Astrocyte (in vitro differentiated cells and primary cell): ENCODE measurements around the gene MYH10. TPM values are rescaled to one million over a fixed set of nuclear protein-coding genes. Genes with fewer than 3 reads are reported as not detected.

Source experiments
- DNase-seq: peaks from one replicate; pipeline ENCODE4 v3.0.0-alpha.2; 2010; ENCODE audit warnings: low read depth
- FAIRE-seq: peaks from 2 replicates; lab custom pipeline; 2011; peaks lifted over from hg19 to GRCh38; lab: Jason Lieb, UNC
- H2AFZ ChIP-seq: 2 replicates; pipeline ENCODE4 v1.6.0; 2012; ENCODE audit warnings: low read depth, low read length, inconsistent platforms
- H3K27ac ChIP-seq: 2 replicates; pipeline ENCODE4 v1.5.1; 2011; ENCODE audit warnings: low read depth, low read length, inconsistent platforms
- H3K27me3 ChIP-seq: 2 replicates; pipeline ENCODE4 v1.6.0; 2011; ENCODE audit warnings: low read length, inconsistent platforms; ENCODE audit not compliant: insufficient read depth
- H3K36me3 ChIP-seq: 2 replicates; pipeline ENCODE4 v1.5.1; 2011; ENCODE audit warnings: low read length, inconsistent platforms; ENCODE audit not compliant: insufficient read depth
- H3K4me1 ChIP-seq: 2 replicates; pipeline ENCODE4 v1.5.1; 2011; ENCODE audit warnings: low read length, inconsistent platforms; ENCODE audit not compliant: insufficient read depth
- H3K4me2 ChIP-seq: 2 replicates; pipeline ENCODE4 v1.6.0; 2012; ENCODE audit warnings: low read length, inconsistent platforms
- H3K4me3 ChIP-seq: 2 replicates; pipeline ENCODE4 v1.5.1; 2011; ENCODE audit warnings: low read depth, mild to moderate bottlenecking, low read length, inconsistent platforms; ENCODE audit not compliant: insufficient read depth
- H3K79me2 ChIP-seq: 2 replicates; pipeline ENCODE4 v1.6.0; 2012; ENCODE audit warnings: mild to moderate bottlenecking, low read length, inconsistent platforms; ENCODE audit not compliant: insufficient read depth
- H3K9ac ChIP-seq: 2 replicates; pipeline ENCODE4 v1.6.0; 2012; ENCODE audit warnings: mild to moderate bottlenecking, low read length, inconsistent platforms
- H3K9me3 ChIP-seq: 2 replicates; pipeline ENCODE4 v1.5.1; 2012; ENCODE audit warnings: low read depth, mild to moderate bottlenecking, low read length, inconsistent platforms; ENCODE audit not compliant: insufficient read depth
- H4K20me1 ChIP-seq: 2 replicates; pipeline ENCODE4 v1.6.0; 2012; ENCODE audit warnings: low read length, inconsistent platforms; ENCODE audit not compliant: insufficient read depth
- H3K27ac Mint-ChIP-seq: one replicate; pipeline ENCODE4 v1.8.0; 2021; ENCODE audit warnings: mild to moderate bottlenecking, mixed read lengths; ENCODE audit not compliant: unreplicated experiment
- H3K27me3 Mint-ChIP-seq: one replicate; pipeline ENCODE4 v1.8.0; 2021; ENCODE audit warnings: low read depth, mixed read lengths; ENCODE audit not compliant: unreplicated experiment
- H3K36me3 Mint-ChIP-seq: one replicate; pipeline ENCODE4 v1.8.0; 2021; ENCODE audit warnings: low read depth, mixed read lengths; ENCODE audit not compliant: unreplicated experiment
- H3K4me1 Mint-ChIP-seq: one replicate; pipeline ENCODE4 v1.8.0; 2021; ENCODE audit warnings: low read depth, mixed read lengths; ENCODE audit not compliant: unreplicated experiment
- H3K4me3 Mint-ChIP-seq: one replicate; pipeline ENCODE4 v1.8.0; 2021; ENCODE audit warnings: mild to moderate bottlenecking, moderate library complexity, mixed read lengths; ENCODE audit not compliant: unreplicated experiment
- H3K9me3 Mint-ChIP-seq: one replicate; pipeline ENCODE4 v1.8.0; 2021; ENCODE audit warnings: mild to moderate bottlenecking, mixed read lengths; ENCODE audit not compliant: unreplicated experiment
- EZH2 ChIP-seq: IDR thresholded peaks from 2 replicates; pipeline ENCODE4 v1.6.1; 2012; ENCODE audit warnings: mild to moderate bottlenecking, low read length, inconsistent platforms; ENCODE audit not compliant: insufficient read depth
- total RNA-seq: library from RNA; stranded (reverse); gene quantifications from 2 replicates; pipeline ENCODE4 v1.2.1, GENCODE V29; 2021
- TF ChIP-seq, protein P1 (sequence below): IDR thresholded peaks from 2 replicates; pipeline ENCODE4 v1.5.1; 2011; ENCODE audit warnings: low read depth, mild to moderate bottlenecking, inconsistent platforms, low read length, moderate library complexity; ENCODE audit not compliant: insufficient read depth

The MYH10 gene
- total RNA-seq, 1 donor from 2014 or later: 150 TPM

DNA sequence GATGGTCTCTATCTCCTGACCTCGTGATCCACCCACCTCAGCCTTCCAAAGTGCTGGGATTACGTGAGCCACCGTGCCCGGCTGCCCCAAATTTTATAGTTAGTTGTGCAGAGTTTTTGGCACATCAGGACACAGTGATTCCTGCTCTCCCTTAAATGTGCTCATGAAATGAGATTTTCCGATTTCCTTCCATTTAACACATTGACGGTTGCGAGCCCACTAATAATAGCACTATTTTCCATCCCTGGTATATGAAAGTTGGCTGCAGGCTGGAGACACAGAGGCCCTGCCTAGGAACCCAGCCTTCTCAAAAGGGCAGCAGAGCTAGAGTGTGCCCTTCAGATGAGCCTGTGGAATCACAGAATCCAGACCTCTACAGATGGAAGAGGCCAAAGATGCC lies 17.4 kb upstream of the MYH10 start:
- FAIRE-seq: no peak
- no peak overlapping the region for H3K4me3 Mint-ChIP-seq
- Histone ChIP-seq H3K4me1 (peaks cover 12% of the 10 kb centered on the region), H3K27me3 (no peaks in the 10 kb centered on the region), H3K4me3 (no peak overlapping the region), H3K9me3 (no peaks in the 10 kb centered on the region), H3K4me2 (no peak overlapping the region), H4K20me1 (no peaks in the 10 kb centered on the region), H2AFZ (no peak overlapping the region), H3K79me2 (no peaks in the 10 kb centered on the region), H3K27ac (no peak overlapping the region), H3K9ac (no peak overlapping the region), H3K36me3 (no peaks in the 10 kb centered on the region)
- H3K27me3 Mint-ChIP-seq: peaks cover 2% of the 10 kb centered on the region
- no peaks in the 10 kb centered on the region for H3K9me3 Mint-ChIP-seq
- no peak for DNase-seq
- peaks cover 4% of the 10 kb centered on the region for H3K4me1 Mint-ChIP-seq
- no peaks in the 10 kb centered on the region for H3K36me3 Mint-ChIP-seq
- H3K27ac Mint-ChIP-seq: no peak overlapping the region
- TF ChIP-seq, protein P1, sequence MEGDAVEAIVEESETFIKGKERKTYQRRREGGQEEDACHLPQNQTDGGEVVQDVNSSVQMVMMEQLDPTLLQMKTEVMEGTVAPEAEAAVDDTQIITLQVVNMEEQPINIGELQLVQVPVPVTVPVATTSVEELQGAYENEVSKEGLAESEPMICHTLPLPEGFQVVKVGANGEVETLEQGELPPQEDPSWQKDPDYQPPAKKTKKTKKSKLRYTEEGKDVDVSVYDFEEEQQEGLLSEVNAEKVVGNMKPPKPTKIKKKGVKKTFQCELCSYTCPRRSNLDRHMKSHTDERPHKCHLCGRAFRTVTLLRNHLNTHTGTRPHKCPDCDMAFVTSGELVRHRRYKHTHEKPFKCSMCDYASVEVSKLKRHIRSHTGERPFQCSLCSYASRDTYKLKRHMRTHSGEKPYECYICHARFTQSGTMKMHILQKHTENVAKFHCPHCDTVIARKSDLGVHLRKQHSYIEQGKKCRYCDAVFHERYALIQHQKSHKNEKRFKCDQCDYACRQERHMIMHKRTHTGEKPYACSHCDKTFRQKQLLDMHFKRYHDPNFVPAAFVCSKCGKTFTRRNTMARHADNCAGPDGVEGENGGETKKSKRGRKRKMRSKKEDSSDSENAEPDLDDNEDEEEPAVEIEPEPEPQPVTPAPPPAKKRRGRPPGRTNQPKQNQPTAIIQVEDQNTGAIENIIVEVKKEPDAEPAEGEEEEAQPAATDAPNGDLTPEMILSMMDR: no peak
- TF ChIP-seq EZH2: no peak

DNA sequence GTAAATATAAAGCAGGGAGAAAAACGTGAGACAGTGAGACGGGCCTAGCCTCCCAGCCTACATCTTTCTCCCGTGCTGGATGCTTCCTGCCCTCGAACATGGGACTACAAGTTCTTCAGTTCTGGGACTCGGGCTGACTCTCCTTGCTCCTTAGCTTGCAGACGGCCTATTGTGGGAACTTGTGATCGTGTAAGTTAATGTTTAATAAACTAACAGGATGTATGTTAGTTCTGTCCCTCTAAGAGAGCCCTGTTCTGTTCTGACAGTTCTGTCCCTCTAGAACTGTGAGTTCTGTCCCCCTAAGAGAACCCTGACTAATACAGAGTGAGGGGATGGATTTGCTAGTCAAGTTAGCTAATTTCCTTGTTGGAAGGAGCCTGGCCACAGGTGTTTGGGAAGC lies 16.7 kb upstream of the MYH10 start:
- Histone ChIP-seq H3K4me3 (no peak overlapping the region), H3K79me2 (no peaks in the 10 kb centered on the region), H3K27ac (no peak overlapping the region), H3K36me3 (no peaks in the 10 kb centered on the region), H4K20me1 (no peaks in the 10 kb centered on the region), H3K27me3 (no peaks in the 10 kb centered on the region), H2AFZ (no peak overlapping the region), H3K4me2 (no peak overlapping the region), H3K9ac (no peak overlapping the region), H3K9me3 (no peaks in the 10 kb centered on the region), H3K4me1 (peaks cover 12% of the 10 kb centered on the region)
- H3K27me3 Mint-ChIP-seq: peaks cover 2% of the 10 kb centered on the region
- FAIRE-seq (no peak), DNase-seq (no peak)
- H3K9me3 Mint-ChIP-seq: no peaks in the 10 kb centered on the region
- peaks cover 4% of the 10 kb centered on the region for H3K4me1 Mint-ChIP-seq
- H3K27ac Mint-ChIP-seq: no peak overlapping the region
- no peak for TF ChIP-seq EZH2
- TF ChIP-seq, protein P1: no peak
- H3K36me3 Mint-ChIP-seq: no peaks in the 10 kb centered on the region
- H3K4me3 Mint-ChIP-seq: no peak overlapping the region

DNA sequence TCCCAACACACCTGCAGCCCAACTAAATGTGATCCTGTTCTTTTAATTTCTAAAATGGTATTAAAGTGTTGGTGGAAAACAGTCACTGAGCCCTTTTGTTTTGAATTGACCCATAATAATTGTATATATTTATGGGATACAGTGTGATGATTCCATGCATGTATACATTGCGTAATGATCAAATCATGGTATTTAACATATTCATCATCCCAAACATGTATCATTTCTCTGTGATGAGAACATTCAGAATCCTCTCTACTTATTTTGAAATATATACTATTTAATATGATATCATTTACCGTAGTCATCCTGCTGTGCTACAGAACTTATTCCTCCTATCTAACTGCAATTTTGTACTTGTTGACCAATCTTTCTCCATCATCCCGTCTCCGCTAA lies 14.0 kb upstream of the MYH10 start:
- H3K4me3 Mint-ChIP-seq: no peak overlapping the region
- no peaks in the 10 kb centered on the region for H3K9me3 Mint-ChIP-seq
- DNase-seq (no peak), FAIRE-seq (no peak)
- Histone ChIP-seq H3K36me3 (no peaks in the 10 kb centered on the region), H3K27me3 (peaks cover 9% of the 10 kb centered on the region), H3K4me3 (no peak overlapping the region), H3K9ac (no peak overlapping the region), H3K9me3 (peaks cover 3% of the 10 kb centered on the region), H3K27ac (no peak overlapping the region), H3K4me2 (no peak overlapping the region), H3K4me1 (peaks cover 4% of the 10 kb centered on the region), H4K20me1 (no peaks in the 10 kb centered on the region), H3K79me2 (no peaks in the 10 kb centered on the region), H2AFZ (no peak overlapping the region)
- H3K27ac Mint-ChIP-seq: no peak overlapping the region
- TF ChIP-seq EZH2: no peak
- TF ChIP-seq, protein P1: no peak
- H3K27me3 Mint-ChIP-seq: peaks cover 2% of the 10 kb centered on the region
- no peaks in the 10 kb centered on the region for H3K36me3 Mint-ChIP-seq
- H3K4me1 Mint-ChIP-seq: peaks cover 2% of the 10 kb centered on the region
